K562 (cell line): Measurements from ENCODE around the gene SLC8A2. TPM values are rescaled to one million over a fixed set of nuclear protein-coding genes. Genes with fewer than 3 reads are reported as not detected.
A peak's percentile ranks its signal among the peaks of the same experiment; 100 is the strongest.

Experiments used
- ATAC-seq: fragments of 200-7000 bp; cut with Tn5 transposase; 3 replicates; pipeline ENCODE4 v1.9.1; 2020; ENCODE audit warnings: moderate library complexity
- BruUV-seq: library from RNA; stranded (reverse); fragments of 400-500 nt; replicated peaks from 2 replicates; lab custom pipeline; 2021; lab: Mats Ljungman, UMichigan
- CTCF ChIA-PET: fragments of 300-600 bp; formaldehyde crosslinking; extraction: SDS; loops from one replicate; lab custom pipeline; 2021; ENCODE audit warnings: low intra/inter-chr PET ratio; lab: Yijun Ruan, JAX
- POLR2A ChIA-PET: fragments of 300-600, 350-650 bp; sonication (Branson Sonifier 250); formaldehyde crosslinking; extraction: SDS; loops from one replicate; lab custom pipeline; 2021; ENCODE audit warnings: antibody characterized with exemption, inconsistent platforms; lab: Yijun Ruan, JAX
- DNase-seq, 4 experiments: peaks; one replicate each; pipeline versions ENCODE4 v3.0.0 to v3.0.0-alpha.2; 2011 to 2018; ENCODE audit warnings: low spot score in 3 of 4, mixed read lengths in 3 of 4; ENCODE audit errors: extremely low read depth in 1 of 4
- FAIRE-seq: peaks from 2 replicates; lab custom pipeline; 2011; peaks lifted over from hg19 to GRCh38; lab: Jason Lieb, UNC
- H2AFZ ChIP-seq: 2 replicates; pipeline ENCODE4 v1.6.0; 2011; ENCODE audit warnings: low read depth, low read length, control low read depth, inconsistent platforms
- H3K27ac ChIP-seq: fragments of 200-600 bp; 3 replicates; pipeline ENCODE4 v1.8.0; 2011; ENCODE audit warnings: low read depth, mild to moderate bottlenecking, control low read depth, inconsistent platforms, low read length, moderate library complexity, mixed read lengths; ENCODE audit errors: extremely low read depth
- H3K27me3 ChIP-seq, 2 experiments: fragments of 300-600 bp in 1 of 2; 2 replicates in 1 of 2; 3 replicates in 1 of 2; pipeline versions ENCODE4 v1.6.0 to v1.8.0; 2011; ENCODE audit warnings: inconsistent platforms in 2 of 2, low read length in 2 of 2, mild to moderate bottlenecking in 1 of 2, mixed read lengths in 1 of 2, moderate library complexity in 1 of 2; ENCODE audit not compliant: control insufficient read depth in 2 of 2, insufficient read depth in 2 of 2
- H3K36me3 ChIP-seq: fragments of 300-600 bp; 3 replicates; pipeline ENCODE4 v1.8.0; 2011; ENCODE audit warnings: mild to moderate bottlenecking, low read length, inconsistent platforms; ENCODE audit not compliant: control insufficient read depth, insufficient read depth
- H3K4me1 ChIP-seq, 2 experiments: fragments of 200-600 bp in 1 of 2; replicated peaks in 1 of 2; 2 replicates in 1 of 2; 3 replicates in 1 of 2; pipeline versions ENCODE4 v1.5.1 to v1.8.0; 2011; ENCODE audit warnings: inconsistent platforms in 2 of 2, low read length in 2 of 2, mild to moderate bottlenecking in 1 of 2, mixed read lengths in 1 of 2, moderate library complexity in 1 of 2; ENCODE audit not compliant: control insufficient read depth in 2 of 2, insufficient read depth in 2 of 2
- H3K4me2 ChIP-seq: 2 replicates; pipeline ENCODE4 v1.6.1; 2011; ENCODE audit warnings: low read length, control low read depth, inconsistent platforms, mixed read lengths; ENCODE audit not compliant: insufficient read depth
- H3K4me3 ChIP-seq: fragments of 200-600 bp; sonication (generic), shearing (Covaris generic); 2 replicates; pipeline ENCODE4 v1.5.1; 2016; ENCODE audit warnings: control low read depth, inconsistent platforms
- H3K79me2 ChIP-seq: fragments of 200-600 bp; 3 replicates; pipeline ENCODE4 v1.8.0; 2011; ENCODE audit warnings: low read length, inconsistent platforms; ENCODE audit not compliant: control insufficient read depth, insufficient read depth
- H3K9ac ChIP-seq, 2 experiments: 2 replicates each; pipeline versions ENCODE4 v1.6.0 to v1.6.1; 2011; ENCODE audit warnings: low read depth in 2 of 2, low read length in 2 of 2, control low read depth in 1 of 2, inconsistent platforms in 1 of 2, mild to moderate bottlenecking in 1 of 2, mixed read lengths in 1 of 2; ENCODE audit not compliant: insufficient read depth in 1 of 2
- H3K9me1 ChIP-seq: one replicate; pipeline ENCODE4 v1.6.0; 2011; ENCODE audit warnings: inconsistent platforms, mild to moderate bottlenecking, low read length, moderate library complexity; ENCODE audit not compliant: control insufficient read depth, insufficient read depth
- H3K9me3 ChIP-seq: replicated peaks from 2 replicates; pipeline ENCODE4 v1.5.1; 2011; ENCODE audit warnings: low read depth, low read length, inconsistent platforms; ENCODE audit not compliant: control insufficient read depth, insufficient read depth
- H4K20me1 ChIP-seq: replicated peaks from 2 replicates; pipeline ENCODE4 v1.6.1; 2011; ENCODE audit warnings: low read length, inconsistent platforms, mixed read lengths; ENCODE audit not compliant: control insufficient read depth, insufficient read depth
- ARID3A ChIP-seq: IDR thresholded peaks from 2 replicates; pipeline ENCODE4 v1.6.1; 2012; ENCODE audit warnings: low read depth, low read length, improper control_type of control experiment, borderline replicate concordance
- BRF2 ChIP-seq: IDR thresholded peaks from 3 replicates; pipeline ENCODE4 v1.6.1; 2011; ENCODE audit warnings: borderline replicate concordance, mild to moderate bottlenecking; ENCODE audit not compliant: insufficient read length, insufficient read depth
- HNRNPK ChIP-seq: fragments of 200-400 bp; formaldehyde crosslinking; IDR thresholded peaks from one replicate; pipeline ENCODE4 v1.6.1; 2018; ENCODE audit warnings: mild to moderate bottlenecking, low read depth, low read length; ENCODE audit not compliant: poor library complexity, severe bottlenecking
- L3MBTL2 ChIP-seq: fragments of 450-650 bp; IDR thresholded peaks from 2 replicates; pipeline ENCODE4 v1.6.1; 2016; ENCODE audit warnings: mild to moderate bottlenecking, moderate library complexity
- MEF2A ChIP-seq: IDR thresholded peaks from 2 replicates; pipeline ENCODE4 v1.6.1; 2011; ENCODE audit warnings: low read depth, mild to moderate bottlenecking, low read length, moderate library complexity; ENCODE audit not compliant: control insufficient read depth
- PCBP2 ChIP-seq: fragments of 200-400 bp; formaldehyde crosslinking; IDR thresholded peaks from 2 replicates; pipeline ENCODE4 v1.6.1; 2018; ENCODE audit warnings: low read length, low read depth, mild to moderate bottlenecking, moderate library complexity; ENCODE audit not compliant: poor library complexity, severe bottlenecking
- POLR3A ChIP-seq: IDR thresholded peaks from 2 replicates; pipeline ENCODE4 v1.6.1; 2011; ENCODE audit warnings: borderline replicate concordance, mild to moderate bottlenecking, moderate library complexity; ENCODE audit not compliant: insufficient read length, insufficient read depth; ENCODE audit errors: extremely low read depth
- RBFOX2 ChIP-seq: fragments of 200-400 bp; formaldehyde crosslinking; IDR thresholded peaks from 2 replicates; pipeline ENCODE4 v1.6.1; 2017; ENCODE audit warnings: low read depth, mild to moderate bottlenecking, low read length, moderate library complexity
- SMARCC2 ChIP-seq: fragments of 450-650 bp; IDR thresholded peaks from 2 replicates; pipeline ENCODE4 v1.6.1; 2017; ENCODE audit warnings: antibody characterized with exemption, moderate library complexity, mild to moderate bottlenecking, low read depth
- ZBTB7A ChIP-seq: IDR thresholded peaks from 2 replicates; pipeline ENCODE4 v1.6.1; 2011; ENCODE audit warnings: low read depth, mild to moderate bottlenecking, low read length, moderate library complexity, borderline replicate concordance; ENCODE audit not compliant: control insufficient read depth
- ZKSCAN1 ChIP-seq: fragments of 150-350 bp; IDR thresholded peaks from 2 replicates; pipeline ENCODE4 v1.6.1; 2016; ENCODE audit warnings: low read depth, low read length
- WGBS: fragments of 100-300 bp; shearing (Covaris generic); methylation state at CpG from one replicate; pipeline ENCODE4 v1.1.6; 2016; ENCODE audit warnings: low coverage, mixed read lengths; ENCODE audit not compliant: insufficient coverage; ENCODE audit errors: missing lambda C conversion rate; 5-methylcytosine and 5-hydroxymethylcytosine counted together
- in situ Hi-C: fragments of 300-500 bp; cut with MboI; formaldehyde crosslinking; loops from 4 replicates; pipeline ENCODE4 v1.15.0; 2018; ENCODE audit warnings: inconsistent platforms, mixed read lengths
- intact Hi-C: fragments of 100-400 bp; cut with micrococcal nuclease; formaldehyde crosslinking; loops from 2 replicates; pipeline ENCODE4 v1.14.2; 2022
- polyA plus RNA-seq, 8 experiments: library from polyadenylated mRNA; depleted of rRNA in 4 of 8; stranded (reverse) in 5 of 8; unstranded in 3 of 8; fragments of >200 nt; fragmentation: Nextera tagmentation in 2 of 8; fragmentation: Illumina TruSeq in 1 of 8; extraction: Ambion mirVana in 2 of 8; extraction: Trizol in 1 of 8; gene quantifications; 2 replicates each; pipeline versions ENCODE4 v1.2.1 to v1.2.3, GENCODE V29; 2011 to 2014; ENCODE audit warnings: inconsistent platforms in 1 of 8, missing spikeins in 1 of 8
- total RNA-seq, 7 experiments: library from RNA; depleted of rRNA in 6 of 7; stranded (reverse); fragments of >200 nt in 6 of 7; fragmentation: Illumina TruSeq in 2 of 7; extraction: Trizol in 2 of 7; gene quantifications; 2 replicates each; pipeline versions ENCODE4 v1.2.1 to v1.2.3, GENCODE V29; 2011 to 2021; ENCODE audit warnings: low replicate concordance in 1 of 7

Gene SLC8A2
- total and polyA plus RNA-seq, 9 of the 15 experiments (the other 6 are each of a cell fraction or from before 2014, with no cell fraction given): 0.07 to 0.66 (median 0.24) TPM; not detected in 3

- no peak for TF ChIP-seq HNRNPK
- TF ChIP-seq, all 486 proteins: peak for 0
- BruUV-seq: no TSS peak
- no peak for ATAC-seq
- H3K36me3 ChIP-seq: no peaks in the 10 kb centered on the region
- no peak overlapping the region for H3K4me3 ChIP-seq
- H3K4me2 ChIP-seq: no peak overlapping the region
- intact Hi-C loops (no loop called here), in situ Hi-C loops (no loop called here)
- no peak overlapping the region for H3K27ac ChIP-seq
- H3K4me1 ChIP-seq: peaks cover 6 to 40% of the 10 kb centered on the region in 2 experiments
- H3K9me3 ChIP-seq: no peaks in the 10 kb centered on the region
- H4K20me1 ChIP-seq: peaks cover 18% of the 10 kb centered on the region; the same call in 1 of the 2 replicates
- H3K79me2 ChIP-seq: no peaks in the 10 kb centered on the region
- ChIA-PET POLR2A (interaction anchor here (0.7 to 1.7 kb wide), 2 partner anchors 11 to 14 kb away, joined by 3 to 4 read pairs; no protein-coding TSS in a partner anchor), CTCF (no interaction called here)
- no peak for DNase-seq
- 28% methylated on average over 8 of the region's 9 CpGs for WGBS
- no peaks in the 10 kb centered on the region for H3K9me1 ChIP-seq
- no peak for FAIRE-seq
- H3K9ac ChIP-seq: 0 out of 4 replicates have a peak overlapping the region, but pooled peaks of 1 of the 2 experiments have one; percentile 5
- peaks cover 29 to 61% of the 10 kb centered on the region in 2 experiments for H3K27me3 ChIP-seq
- no peak overlapping the region for H2AFZ ChIP-seq
Observed at GRCh38 chr19:47467914-47468313, 3.8 kb downstream of the SLC8A2 start.

GRCh38 chr19:47465957-47466356 lies 5.7 kb downstream of the SLC8A2 start:
- H2AFZ ChIP-seq: no peak overlapping the region
- WGBS: 12% methylated on average over 26 of the region's 27 CpGs
- intact Hi-C loops: no loop called here
- TF ChIP-seq L3MBTL2 (no peak), SMARCC2 (no peak), ZKSCAN1 (no peak), RBFOX2 (no peak), MEF2A (no peak), POLR3A (no peak), ARID3A (no peak), BRF2 (no peak), PCBP2 (no peak), ZBTB7A (no peak)

More at GRCh38 chr19:47465957-47466356, 5.7 kb downstream of the SLC8A2 start:
- H3K4me2 ChIP-seq: no peak overlapping the region
- H3K79me2 ChIP-seq: no peaks in the 10 kb centered on the region
- BruUV-seq: no TSS peak
- FAIRE-seq: no peak
- no peak overlapping the region for H3K4me3 ChIP-seq
- no peaks in the 10 kb centered on the region for H3K9me3 ChIP-seq
- peaks cover 2 to 25% of the 10 kb centered on the region in 2 experiments; a peak in 4 of 5 replicates for H3K4me1 ChIP-seq
- H3K9me1 ChIP-seq: no peaks in the 10 kb centered on the region
- ChIA-PET CTCF (no interaction called here), POLR2A (no interaction called here)
- no peak overlapping the region for H3K27ac ChIP-seq
- H4K20me1 ChIP-seq: 0 out of 2 replicates have a peak, but pooled peaks cover 14% of the 10 kb centered on the region
- ATAC-seq: no peak
- no peak overlapping the region for H3K9ac ChIP-seq
- no peaks in the 10 kb centered on the region for H3K36me3 ChIP-seq
- DNase-seq: no peak
- peaks cover 37 to 67% of the 10 kb centered on the region in 2 experiments for H3K27me3 ChIP-seq
- in situ Hi-C loops: no loop called here
